Measurements from ENCODE around the gene CD164.

GRCh38 chr6:109417646-109418045 is 35.4 kb upstream of the CD164 start:
- TF ChIP-seq, protein P1, sequence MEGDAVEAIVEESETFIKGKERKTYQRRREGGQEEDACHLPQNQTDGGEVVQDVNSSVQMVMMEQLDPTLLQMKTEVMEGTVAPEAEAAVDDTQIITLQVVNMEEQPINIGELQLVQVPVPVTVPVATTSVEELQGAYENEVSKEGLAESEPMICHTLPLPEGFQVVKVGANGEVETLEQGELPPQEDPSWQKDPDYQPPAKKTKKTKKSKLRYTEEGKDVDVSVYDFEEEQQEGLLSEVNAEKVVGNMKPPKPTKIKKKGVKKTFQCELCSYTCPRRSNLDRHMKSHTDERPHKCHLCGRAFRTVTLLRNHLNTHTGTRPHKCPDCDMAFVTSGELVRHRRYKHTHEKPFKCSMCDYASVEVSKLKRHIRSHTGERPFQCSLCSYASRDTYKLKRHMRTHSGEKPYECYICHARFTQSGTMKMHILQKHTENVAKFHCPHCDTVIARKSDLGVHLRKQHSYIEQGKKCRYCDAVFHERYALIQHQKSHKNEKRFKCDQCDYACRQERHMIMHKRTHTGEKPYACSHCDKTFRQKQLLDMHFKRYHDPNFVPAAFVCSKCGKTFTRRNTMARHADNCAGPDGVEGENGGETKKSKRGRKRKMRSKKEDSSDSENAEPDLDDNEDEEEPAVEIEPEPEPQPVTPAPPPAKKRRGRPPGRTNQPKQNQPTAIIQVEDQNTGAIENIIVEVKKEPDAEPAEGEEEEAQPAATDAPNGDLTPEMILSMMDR (IDR thresholded peaks at IDR 0.05): no peak
- TF ChIP-seq POLR2A (IDR thresholded peaks at IDR 0.05) (no peak), EP300 (IDR thresholded peaks at IDR 0.05) (no peak)
